Measurements from ENCODE around the gene LYL1. TPM values are rescaled to one million over a fixed set of nuclear protein-coding genes. Genes with fewer than 3 reads are reported as not detected.

The LYL1 gene
- total and polyA plus RNA-seq, 2 donors (not counting 1 experiment from before 2014, with no cell fraction given) = 112 to 125 TPM

DNA sequence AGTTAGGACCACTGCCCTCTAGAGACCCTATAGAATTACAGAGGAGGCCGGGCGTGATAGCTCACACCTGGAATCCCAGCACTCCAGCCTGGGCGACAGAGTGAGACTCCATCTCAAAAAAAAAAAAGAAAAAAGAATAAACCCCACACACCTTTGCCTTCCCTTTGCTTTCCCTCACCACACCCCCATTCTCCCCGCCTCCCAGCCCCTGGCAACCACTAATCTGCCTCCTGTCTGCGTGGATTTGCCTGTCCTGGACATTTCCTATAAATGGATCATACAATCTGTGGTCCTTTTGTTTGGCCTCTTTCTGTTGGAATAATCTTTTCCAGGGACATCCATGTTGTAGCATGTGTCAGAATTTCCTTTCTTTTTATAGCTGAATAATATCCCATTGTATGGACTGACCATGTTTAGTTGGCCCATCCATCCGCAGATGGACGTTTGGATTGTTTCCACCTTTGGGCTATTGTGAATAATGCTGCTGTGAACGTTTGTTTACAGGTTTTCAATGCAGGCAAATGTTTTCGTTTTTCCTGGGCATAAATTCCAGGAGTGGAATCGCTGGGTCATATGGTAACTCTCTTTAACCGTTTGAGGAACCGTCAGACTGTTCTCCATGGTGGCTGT is 30.7 kb upstream of the LYL1 start:
- H3K9ac ChIP-seq (ENCODE audit: low read length) = no peak overlapping the region
- no peak overlapping the region for H3K4me2 ChIP-seq (replicated peaks; ENCODE audit: low read depth, low read length, poor library complexity, severe bottlenecking)
- H3K27me3 Mint-ChIP-seq = no peaks in the 10 kb centered on the region
- H3K9me3 ChIP-seq (ENCODE audit: control extremely low read depth in 1 of 3, control insufficient read depth in 2 of 3, insufficient read depth in 1 of 3, low read length in 2 of 3) = no peaks in the 10 kb centered on the region
- H2AFZ ChIP-seq (ENCODE audit: insufficient read depth, low read depth, low read length, poor library complexity, severe bottlenecking) = no peak overlapping the region
- no peaks in the 10 kb centered on the region for H3K9me3 Mint-ChIP-seq (ENCODE audit: insufficient read depth)
- H3K4me1 ChIP-seq (ENCODE audit: control insufficient read depth in 2 of 2, insufficient read depth in 2 of 2, low read length in 2 of 2) = no peaks in the 10 kb centered on the region
- no peaks in the 10 kb centered on the region for H3K27me3 ChIP-seq (replicated peaks in 1 of 4; ENCODE audit: control extremely low read depth in 1 of 4, control insufficient read depth in 3 of 4, insufficient read depth in 4 of 4, low read length in 3 of 4)
- H3K4me3 ChIP-seq (ENCODE audit: control extremely low read depth in 1 of 5, extremely low read depth in 1 of 5, insufficient read depth in 1 of 5, low read depth in 2 of 5, low read length in 4 of 5) = no peak overlapping the region
- POLR2A ChIA-PET = interaction anchor here (0.6 kb wide), 1 partner anchor 243 kb away, joined by 3 read pairs; the partner anchor contains the start of gene GCDH
- WGBS (ENCODE audit: insufficient coverage) = 89% methylated on average over 11 of the region's 12 CpGs
- intact Hi-C loops (cut with micrococcal nuclease) = no loop called here
- DNase-seq = no peak
- H3K4me1 Mint-ChIP-seq = peaks cover 6% of the 10 kb centered on the region
- H3K4me3 Mint-ChIP-seq = no peak overlapping the region
- H3K27ac Mint-ChIP-seq = no peak overlapping the region
- ATAC-seq (ENCODE audit: low read depth) = no peak
- peaks cover 77% of the 10 kb centered on the region for H3K79me2 ChIP-seq (ENCODE audit: control insufficient read depth, insufficient read depth, low read length)
- no peak for TF ChIP-seq EZH2 (IDR thresholded peaks at IDR 0.05; ENCODE audit: borderline replicate concordance, insufficient read depth, low read depth, low read length, poor library complexity, severe bottlenecking)
- TF ChIP-seq, protein P1, sequence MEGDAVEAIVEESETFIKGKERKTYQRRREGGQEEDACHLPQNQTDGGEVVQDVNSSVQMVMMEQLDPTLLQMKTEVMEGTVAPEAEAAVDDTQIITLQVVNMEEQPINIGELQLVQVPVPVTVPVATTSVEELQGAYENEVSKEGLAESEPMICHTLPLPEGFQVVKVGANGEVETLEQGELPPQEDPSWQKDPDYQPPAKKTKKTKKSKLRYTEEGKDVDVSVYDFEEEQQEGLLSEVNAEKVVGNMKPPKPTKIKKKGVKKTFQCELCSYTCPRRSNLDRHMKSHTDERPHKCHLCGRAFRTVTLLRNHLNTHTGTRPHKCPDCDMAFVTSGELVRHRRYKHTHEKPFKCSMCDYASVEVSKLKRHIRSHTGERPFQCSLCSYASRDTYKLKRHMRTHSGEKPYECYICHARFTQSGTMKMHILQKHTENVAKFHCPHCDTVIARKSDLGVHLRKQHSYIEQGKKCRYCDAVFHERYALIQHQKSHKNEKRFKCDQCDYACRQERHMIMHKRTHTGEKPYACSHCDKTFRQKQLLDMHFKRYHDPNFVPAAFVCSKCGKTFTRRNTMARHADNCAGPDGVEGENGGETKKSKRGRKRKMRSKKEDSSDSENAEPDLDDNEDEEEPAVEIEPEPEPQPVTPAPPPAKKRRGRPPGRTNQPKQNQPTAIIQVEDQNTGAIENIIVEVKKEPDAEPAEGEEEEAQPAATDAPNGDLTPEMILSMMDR (IDR thresholded peaks at IDR 0.05) = no peak
- H3K27ac ChIP-seq (ENCODE audit: low read length in 2 of 2) = no peak overlapping the region
- H3K36me3 ChIP-seq (replicated peaks in 1 of 2; ENCODE audit: control extremely low read depth in 1 of 2, control insufficient read depth in 1 of 2, extremely low read depth in 1 of 2, insufficient read depth in 2 of 2, low read length in 1 of 2) = peaks cover 0 to 21% of the 10 kb centered on the region in 2 experiments
- CTCF ChIA-PET = interaction anchor here (0.7 to 1.0 kb wide), 4 partner anchors 13 to 180 kb away, joined by 3 read pairs; no protein-coding TSS in a partner anchor
- H4K20me1 ChIP-seq (ENCODE audit: control insufficient read depth, insufficient read depth, low read length, poor library complexity, severe bottlenecking) = peaks cover 14% of the 10 kb centered on the region

- no peak overlapping the region for H3K4me2 ChIP-seq (replicated peaks; ENCODE audit: low read depth, low read length, poor library complexity, severe bottlenecking)
- Mint-ChIP-seq H3K27ac (peak overlapping the region; percentile 67), H3K27me3 (no peaks in the 10 kb centered on the region), H3K4me3 (no peak overlapping the region), H3K9me3 (ENCODE audit: insufficient read depth) (no peaks in the 10 kb centered on the region), H3K4me1 (peaks cover 12% of the 10 kb centered on the region)
- H2AFZ ChIP-seq (ENCODE audit: insufficient read depth, low read depth, low read length, poor library complexity, severe bottlenecking) = no peak overlapping the region
- DNase-seq (no peak), ATAC-seq (ENCODE audit: low read depth) (no peak)
- CTCF ChIA-PET = interaction anchor here (1.0 to 1.1 kb wide), 2 partner anchors 12 to 39 kb away, joined by 3 read pairs; no protein-coding TSS in a partner anchor
- H3K27ac ChIP-seq (ENCODE audit: low read length in 2 of 2) = no peak overlapping the region
- TF ChIP-seq, protein P1 (IDR thresholded peaks at IDR 0.05) = no peak
- TF ChIP-seq EZH2 (IDR thresholded peaks at IDR 0.05; ENCODE audit: borderline replicate concordance, insufficient read depth, low read depth, low read length, poor library complexity, severe bottlenecking) = no peak
- H3K9me3 ChIP-seq (ENCODE audit: control extremely low read depth in 1 of 3, control insufficient read depth in 2 of 3, insufficient read depth in 1 of 3, low read length in 2 of 3) = no peaks in the 10 kb centered on the region
- no peak overlapping the region for H3K9ac ChIP-seq (ENCODE audit: low read length)
- peaks cover 14% of the 10 kb centered on the region for H4K20me1 ChIP-seq (ENCODE audit: control insufficient read depth, insufficient read depth, low read length, poor library complexity, severe bottlenecking)
- H3K36me3 ChIP-seq (replicated peaks in 1 of 2; ENCODE audit: control extremely low read depth in 1 of 2, control insufficient read depth in 1 of 2, extremely low read depth in 1 of 2, insufficient read depth in 2 of 2, low read length in 1 of 2) = peaks cover 0 to 15% of the 10 kb centered on the region in 2 experiments
- H3K27me3 ChIP-seq (replicated peaks in 1 of 4; ENCODE audit: control extremely low read depth in 1 of 4, control insufficient read depth in 3 of 4, insufficient read depth in 4 of 4, low read length in 3 of 4) = no peaks in the 10 kb centered on the region
- H3K4me3 ChIP-seq (ENCODE audit: control extremely low read depth in 1 of 5, extremely low read depth in 1 of 5, insufficient read depth in 1 of 5, low read depth in 2 of 5, low read length in 4 of 5) = no peak overlapping the region
- H3K4me1 ChIP-seq (ENCODE audit: control insufficient read depth in 2 of 2, insufficient read depth in 2 of 2, low read length in 2 of 2) = no peaks in the 10 kb centered on the region
- peaks cover 84% of the 10 kb centered on the region for H3K79me2 ChIP-seq (ENCODE audit: control insufficient read depth, insufficient read depth, low read length)
- WGBS (ENCODE audit: insufficient coverage) = 83% methylated on average over 7 of the region's 8 CpGs
- intact Hi-C loops (cut with micrococcal nuclease) = no loop called here
- POLR2A ChIA-PET = interaction anchor here (0.6 to 0.9 kb wide), 3 partner anchors 14 to 242 kb away, joined by 3 to 5 read pairs (median 3); partner anchors contain the start of gene GCDH
These were observed 30.0 kb upstream of the LYL1 start for GRCh38 chr19:13132471-13133180.
